Articular chondrocyte of knee joint (primary cell): ENCODE results near the gene PPP4R4. TPM values are rescaled to one million over a fixed set of nuclear protein-coding genes. Genes with fewer than 3 reads are reported as not detected.

Source experiments
- total RNA-seq: library from RNA; depleted of rRNA; stranded (reverse); fragments of >200 nt; gene quantifications from 2 replicates; pipeline ENCODE4 v1.2.3, GENCODE V29; 2012

PPP4R4 gene
- total RNA-seq: 6.6 and 9.4 TPM in 2 replicates

GRCh38 chr14:94173885-94174603, at the start of gene PPP4R4:
Gene PPP4R4, plus strand, starts transcription at chr14:94174322. Its CDS starts 144 bp downstream, at chr14:94174466.

GRCh38 chr14:94129111-94129757, 44.9 kb upstream of the PPP4R4 start, which contains the start of gene IFI27L2:
Gene IFI27L2, minus strand, starts transcription at chr14:94129604. Its CDS starts 40 bp downstream, at chr14:94129564.

GRCh38 chr14:94292872-94293577, 118.9 kb downstream of the PPP4R4 start, which contains the start of gene SERPINA10:
Gene SERPINA10, minus strand, starts transcription at chr14:94293268. Its CDS starts 2,675 bp downstream, at chr14:94290593.

GRCh38 chr14:94322648-94323570, 148.8 kb downstream of the PPP4R4 start, which contains the start of gene SERPINA6:
Gene SERPINA6, minus strand, starts transcription at chr14:94323336. Its CDS starts 8,688 bp downstream, at chr14:94314648.

Other genes with a start within 250 kb of the PPP4R4 start
- gene FAM181A, start 247.0 kb upstream of the PPP4R4 start, total RNA-seq: not detected in 2 replicates
- gene ASB2, start 197.8 kb upstream of the PPP4R4 start, total RNA-seq: not detected in 2 replicates
- not detected in 2 replicates for gene CCDC197, start 177.0 kb upstream of the PPP4R4 start, total RNA-seq
- gene OTUB2, start 148.0 kb upstream of the PPP4R4 start, total RNA-seq: 1.3 and 2.5 TPM in 2 replicates
- 151 and 172 TPM in 2 replicates for gene DDX24, start 93.1 kb upstream of the PPP4R4 start, total RNA-seq
- 7.1 and 11.2 TPM in 2 replicates for gene IFI27L1, start 93.0 kb upstream of the PPP4R4 start, total RNA-seq
- 66.0 and 68.9 TPM in 2 replicates for gene IFI27, start 63.6 kb upstream of the PPP4R4 start, total RNA-seq
- gene IFI27L2, start 44.7 kb upstream of the PPP4R4 start, total RNA-seq: 80.9 and 104 TPM in 2 replicates
- not detected in 2 replicates for gene SERPINA10, start 118.9 kb downstream of the PPP4R4 start, total RNA-seq
- not detected in 2 replicates for gene SERPINA6, start 149.0 kb downstream of the PPP4R4 start, total RNA-seq
- gene SERPINA2, start 192.4 kb downstream of the PPP4R4 start, total RNA-seq: not detected in 2 replicates
- 15.8 and 81.4 TPM in 2 replicates for gene SERPINA1, start 214.3 kb downstream of the PPP4R4 start, total RNA-seq